GM19397 (cell line): ENCODE measurements around the gene CDADC1.
"Not testable (repeated sequence)": the region's sequence is repeated elsewhere in the genome, so short reads cannot be mapped to it uniquely, and the experiment has no call there.

Source experiments
- ATAC-seq: cut with Tn5 transposase; IDR thresholded peaks from one replicate; pipeline ENCODE4 v1.9.1; 2021; ENCODE audit warnings: mild to moderate bottlenecking, moderate library complexity; ENCODE audit not compliant: unreplicated experiment

The CDADC1 gene

DNA sequence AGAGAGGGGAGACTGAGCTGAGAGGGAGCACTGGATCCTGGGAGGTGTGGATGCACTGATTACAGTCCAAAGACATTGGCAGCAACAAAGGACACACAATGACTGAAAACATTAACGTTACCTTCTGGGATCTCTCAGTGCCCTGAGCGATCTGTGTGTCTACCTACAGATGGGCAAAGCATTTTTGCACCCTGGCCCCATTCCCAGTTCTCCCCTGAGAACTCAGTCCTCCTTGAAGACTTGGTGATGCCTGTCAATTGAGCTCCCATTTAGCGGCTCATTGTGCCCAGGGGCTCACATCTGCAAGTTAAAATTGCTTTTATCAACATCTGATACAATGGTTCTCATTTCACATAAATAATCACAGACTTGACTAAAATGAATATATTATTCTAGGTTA is 62.5 kb downstream of the CDADC1 start:
- no peak for ATAC-seq

GRCh38 chr13:49311816-49312215 is 64.1 kb downstream of the CDADC1 start:
- ATAC-seq, result no peak

- ATAC-seq, result no peak
These were observed 66.7 kb downstream of the CDADC1 start for GRCh38 chr13:49314344-49314882.

- ATAC-seq, result no peak
These were observed 67.4 kb downstream of the CDADC1 start for GRCh38 chr13:49315036-49315565.

DNA sequence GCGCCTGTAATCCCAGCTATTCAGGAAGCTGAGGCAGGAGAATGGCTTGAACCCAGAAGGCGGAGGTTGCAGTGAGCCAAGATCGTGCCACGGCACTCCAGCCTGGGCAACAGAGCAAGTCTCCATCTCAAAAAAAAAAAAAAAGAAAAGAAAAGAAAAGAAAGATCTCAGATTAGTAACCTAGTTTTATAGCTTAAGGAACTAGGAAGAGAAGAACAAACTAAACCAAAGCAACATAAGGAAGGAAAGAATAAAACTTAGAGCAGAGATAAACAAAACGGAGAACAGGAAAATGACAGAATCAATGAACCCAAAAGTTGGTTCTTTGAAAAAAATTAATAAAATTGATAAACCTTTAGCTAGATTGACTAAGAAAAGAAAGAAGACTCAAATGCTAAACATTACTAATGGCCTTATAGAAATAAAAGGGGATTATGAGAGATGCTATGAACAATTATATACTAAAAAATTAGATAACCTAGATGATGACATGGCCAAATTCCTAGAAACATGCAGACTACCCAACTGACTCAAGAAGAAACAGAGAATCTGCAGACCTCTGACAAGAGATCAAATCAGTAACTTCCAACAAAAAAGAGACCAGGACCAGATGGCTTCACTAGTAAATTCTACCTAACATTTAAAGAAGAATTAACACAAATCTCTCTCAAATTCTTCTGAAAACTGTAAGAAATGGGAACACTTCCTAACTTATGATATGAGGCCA is 68.2 kb downstream of the CDADC1 start:
- no peak for ATAC-seq

GRCh38 chr13:49319551-49319950 is 71.8 kb downstream of the CDADC1 start:
- ATAC-seq, result no peak

DNA sequence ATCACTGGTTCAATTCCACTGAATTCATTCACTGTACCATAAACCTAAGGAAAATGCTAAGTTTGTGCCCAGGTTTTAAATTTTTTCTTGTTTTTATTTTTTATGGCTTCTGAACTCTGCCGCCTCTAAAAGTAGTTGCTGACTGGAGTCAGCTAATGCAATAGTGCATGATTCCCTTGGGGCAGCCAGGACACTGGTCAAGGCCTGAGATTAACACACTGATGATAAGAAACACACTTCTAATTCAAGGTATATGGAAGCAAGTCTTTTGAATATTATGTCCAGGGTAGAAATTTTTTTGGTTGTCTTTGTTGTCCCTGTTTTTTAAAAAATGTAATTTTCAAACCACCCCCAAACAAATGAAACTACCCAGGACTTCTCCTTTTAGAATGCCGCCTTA is 72.2 kb downstream of the CDADC1 start:
- no peak for ATAC-seq

DNA sequence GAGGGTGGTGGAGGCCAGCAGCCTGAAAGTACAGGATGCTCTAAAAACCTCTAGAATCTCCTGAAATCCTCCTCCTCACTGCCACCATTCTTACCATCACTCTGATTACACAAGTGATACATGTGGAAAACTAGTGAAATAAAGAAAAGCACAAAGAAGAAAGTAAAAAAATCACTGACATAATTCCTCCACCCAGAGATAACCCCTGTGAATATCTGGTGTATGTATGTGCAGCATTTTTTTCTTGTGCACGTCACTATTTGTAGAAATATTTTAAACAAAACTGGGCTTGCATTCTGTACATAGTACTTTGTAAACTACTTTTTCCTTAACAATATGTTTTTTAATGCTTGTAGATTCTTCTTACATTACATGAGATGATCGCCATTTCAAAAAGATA is 73.2 kb downstream of the CDADC1 start:
- no peak for ATAC-seq

DNA sequence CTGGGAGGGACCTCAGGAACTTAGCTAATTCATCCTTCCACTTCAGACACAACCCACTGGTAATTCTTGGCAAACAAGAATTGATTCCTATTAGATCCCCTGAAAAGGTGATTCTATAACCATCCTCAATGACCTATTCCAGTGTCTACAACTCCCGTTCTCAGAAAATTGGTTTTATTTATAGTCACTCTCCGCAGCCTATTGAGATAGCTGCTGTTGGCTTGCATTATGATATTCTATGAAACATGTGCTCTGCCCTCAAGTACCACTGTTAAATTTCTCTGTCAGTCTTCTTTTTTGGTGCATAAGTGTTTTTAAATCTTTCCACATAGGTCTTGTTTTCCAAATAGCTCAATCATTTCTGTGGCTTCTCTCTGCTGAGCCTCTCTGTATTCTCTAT is 75.0 kb downstream of the CDADC1 start:
- no peak for ATAC-seq

DNA sequence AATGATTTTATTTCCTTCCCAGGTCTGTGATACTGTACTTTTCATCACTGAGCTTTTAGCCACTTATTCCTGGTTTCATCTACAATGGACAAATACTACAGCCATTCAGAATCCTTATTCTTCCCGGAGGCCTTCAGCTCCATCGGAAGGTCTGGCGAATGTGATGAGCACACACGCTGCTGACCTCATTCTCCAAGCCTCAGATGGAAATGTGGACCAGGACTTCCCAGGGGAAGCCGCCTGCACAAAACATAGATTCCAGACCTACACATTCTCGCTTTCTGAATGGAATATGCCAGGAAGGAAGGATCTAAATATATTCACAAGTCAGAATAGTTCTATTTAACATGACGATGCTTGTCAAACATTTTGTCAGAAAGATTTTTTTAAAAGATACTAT is 75.6 kb downstream of the CDADC1 start:
- ATAC-seq, result no peak

GRCh38 chr13:49326222-49326917 is 78.6 kb downstream of the CDADC1 start:
- no peak for ATAC-seq

- ATAC-seq, result not testable (repeated sequence)
These were observed 79.4 kb downstream of the CDADC1 start for GRCh38 chr13:49327145-49327544.

- no peak for ATAC-seq
These were observed 82.3 kb downstream of the CDADC1 start for GRCh38 chr13:49329831-49330545.

DNA sequence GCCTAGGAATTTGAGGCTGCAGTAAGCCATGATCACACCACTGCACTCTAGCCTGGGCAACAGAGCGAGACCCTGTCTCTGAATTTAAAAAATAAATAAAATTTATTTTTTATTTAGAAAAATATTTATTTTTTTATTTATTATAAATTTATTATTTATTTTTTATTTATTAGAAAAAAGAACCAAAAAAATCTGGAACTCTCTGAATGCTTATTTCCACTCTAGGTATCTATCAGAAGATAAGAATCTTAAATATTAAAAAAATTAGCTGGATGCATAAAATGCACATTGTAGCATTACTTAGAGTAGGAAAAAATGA is 82.8 kb downstream of the CDADC1 start:
- ATAC-seq, result no peak

- ATAC-seq, result no peak
These were observed 88.9 kb downstream of the CDADC1 start for GRCh38 chr13:49336655-49337054.

- no peak for ATAC-seq
These were observed 92.4 kb downstream of the CDADC1 start for GRCh38 chr13:49340161-49340560.

DNA sequence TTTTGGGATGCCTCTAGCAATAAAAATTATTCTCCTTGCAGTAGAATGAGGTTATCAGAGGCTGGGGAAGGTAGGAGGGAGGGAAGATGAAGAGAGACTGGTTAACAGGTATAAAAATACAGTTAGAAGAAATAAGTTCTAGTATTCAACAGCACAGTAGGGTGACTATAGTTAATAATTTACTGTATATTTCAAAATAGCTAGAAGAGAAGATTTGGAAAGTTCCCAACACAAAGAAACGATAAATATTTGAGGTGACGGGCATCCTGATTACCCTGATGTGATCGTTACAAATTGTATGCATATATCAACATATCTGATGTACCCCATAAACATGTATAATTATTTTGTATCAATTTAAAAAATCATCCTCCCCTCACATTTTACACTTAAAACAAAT is 93.8 kb downstream of the CDADC1 start:
- no peak for ATAC-seq

DNA sequence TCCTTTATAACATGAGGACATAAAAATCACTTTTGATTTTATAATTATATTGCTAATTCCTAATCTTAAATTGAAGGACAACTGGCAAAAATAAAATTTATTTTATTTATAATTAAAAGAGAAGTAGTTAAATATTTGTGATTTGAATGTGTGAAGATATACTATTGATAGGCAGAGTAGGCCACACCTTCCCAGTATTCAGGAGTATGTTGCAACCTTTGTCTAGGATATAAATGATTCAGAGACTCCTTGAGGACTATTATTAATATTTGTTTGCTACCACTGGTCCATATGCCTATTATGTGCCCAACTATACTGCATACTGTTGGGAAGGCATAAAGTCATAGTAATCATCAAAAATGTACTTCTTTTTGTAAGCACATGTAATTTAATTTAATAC is 94.2 kb downstream of the CDADC1 start:
- ATAC-seq, result no peak

- no peak for ATAC-seq
These were observed 94.7 kb downstream of the CDADC1 start for GRCh38 chr13:49342454-49342853.
